Left lung (tissue), 14 donors: ENCODE data around the gene STMN1. TPM values are rescaled to one million over a fixed set of nuclear protein-coding genes. Genes with fewer than 3 reads are reported as not detected.
A peak's percentile ranks its signal among the peaks of the same experiment; 100 is the strongest.

Experiments
- ATAC-seq: fragments of 200-7000 bp; cut with Tn5 transposase; one replicate; pipeline ENCODE4 v1.9.1; 2020; ENCODE audit warnings: moderate library complexity
- DNase-seq, 4 donors: peaks; one replicate each; pipeline ENCODE4 v3.0.0-alpha.2; 2013 to 2020
- H3K27ac ChIP-seq, 2 donors: fragments of 200-600 bp; sonication (generic) in 1 of 2; one replicate each; pipeline versions ENCODE4 v1.5.0 to v1.8.0; 2020 to 2021
- H3K27me3 ChIP-seq, 2 donors: fragments of 200-600 bp; sonication (generic) in 1 of 2; one replicate each; pipeline versions ENCODE4 v1.5.0 to v1.8.0; 2020 to 2021
- H3K36me3 ChIP-seq, 2 donors: fragments of 200-600 bp; sonication (generic) in 1 of 2; one replicate each; pipeline versions ENCODE4 v1.5.0 to v1.8.0; 2020 to 2021
- H3K4me1 ChIP-seq, 2 donors: fragments of 200-600 bp; one replicate each; pipeline ENCODE4 v1.8.0; 2021
- H3K4me3 ChIP-seq, 2 donors: fragments of 200-600 bp; sonication (generic) in 1 of 2; one replicate each; pipeline versions ENCODE4 v1.5.0 to v1.8.0; 2020 to 2021; ENCODE audit warnings: mild to moderate bottlenecking in 1 of 2
- H3K9me3 ChIP-seq, 2 donors: fragments of 200-600 bp; sonication (generic) in 1 of 2; one replicate each; pipeline versions ENCODE4 v1.5.0 to v1.8.0; 2020 to 2021
- CTCF ChIP-seq, 2 donors: fragments of 200-600 bp; sonication (generic) in 1 of 2; IDR thresholded peaks; one replicate each; pipeline versions ENCODE4 v1.5.0 to v1.8.0; 2021; ENCODE audit warnings: antibody characterized with exemption in 2 of 2
- intact Hi-C, 2 donors: fragments of 100-400 bp; cut with DNase I; formaldehyde crosslinking; loops; one replicate each; pipeline versions ENCODE4 v1.11.2 to v1.14.2; 2022
- long read RNA-seq, 12 donors: library from polyadenylated mRNA in 2 of 12; unstranded in 2 of 12; transcript quantifications; one replicate each; pipeline ENCODE4 v2.0.0 and lab custom pipeline, GENCODE V29; 2019 to 2026
- polyA plus RNA-seq, 6 donors: library from polyadenylated mRNA; unstranded; fragments of 120-200 nt; gene quantifications; one replicate each; pipeline ENCODE4 v1.2.1, GENCODE V29; 2013; ENCODE audit not compliant: insufficient read length in 6 of 6
- total RNA-seq, 2 donors: library from RNA; stranded (reverse); fragmentation: NEBNext Ultra II Directional; extraction: Animal tissue kit (Norgen Biotek cat#: 25700); gene quantifications; one replicate each; pipeline ENCODE4 v1.2.1, GENCODE V29; 2021
- donor health status: DM: no; HTN: yes; CAD: no.
- donor health status: DM: no; HTN: no; CAD: no.

Gene STMN1
- 100 to 1,000 TPM in 1 of 2 donors, 10 to 100 TPM in 1; 50.7 to 126 TPM for total RNA-seq
- polyA plus RNA-seq = 1,000 to 10,000 TPM in 3 of 6 donors, 100 to 1,000 TPM in 3; 824 to 1,392 (median 1,010) TPM
- long read RNA-seq, donor 1, transcript STMN1-206 (5 exons, 1,504 nt) = major isoform, 324 of 573 reads
- long read RNA-seq, donor 1, partial matches to known transcripts = 234 of 573 reads
- long read RNA-seq, donor 1, other reads (novel, unspliced or antisense) = 11 of 573 reads
- long read RNA-seq, donor 2, transcript STMN1-206 (5 exons, 1,504 nt) = major isoform, 292 of 570 reads
- long read RNA-seq, donor 2, partial matches to known transcripts = 267 of 570 reads
- long read RNA-seq, donor 2, other reads (novel, unspliced or antisense) = 6 of 570 reads
- long read RNA-seq, donor 3, transcript STMN1-206 (5 exons, 1,504 nt) = major isoform, 257 of 412 reads
- long read RNA-seq, donor 3, partial matches to known transcripts = 141 of 412 reads
- long read RNA-seq, donor 3, other reads (novel, unspliced or antisense) = 11 of 412 reads
- long read RNA-seq, donor 4, transcript STMN1-206 (5 exons, 1,504 nt) = major isoform, 105 of 127 reads
- long read RNA-seq, donor 4, partial matches to known transcripts = 20 of 127 reads
- long read RNA-seq, donor 4, other reads (novel, unspliced or antisense) = 2 of 127 reads
- long read RNA-seq, donor 5, transcript STMN1-206 (5 exons, 1,504 nt) = major isoform, 175 of 392 reads
- long read RNA-seq, donor 5, partial matches to known transcripts = 205 of 392 reads
- long read RNA-seq, donor 5, other reads (novel, unspliced or antisense) = 10 of 392 reads
- long read RNA-seq, donor 6, transcript STMN1-206 (5 exons, 1,504 nt) = major isoform, 374 of 694 reads
- long read RNA-seq, donor 6, partial matches to known transcripts = 311 of 694 reads
- long read RNA-seq, donor 6, other reads (novel, unspliced or antisense) = 5 of 694 reads
- long read RNA-seq, donor 7, transcript STMN1-206 (5 exons, 1,504 nt) = major isoform, 92 of 176 reads
- long read RNA-seq, donor 7, partial matches to known transcripts = 81 of 176 reads
- long read RNA-seq, donor 7, other reads (novel, unspliced or antisense) = 0 of 176 reads
- long read RNA-seq, donor 8, transcript STMN1-206 (5 exons, 1,504 nt) = major isoform, 91 of 141 reads
- long read RNA-seq, donor 8, partial matches to known transcripts = 48 of 141 reads
- long read RNA-seq, donor 8, other reads (novel, unspliced or antisense) = 0 of 141 reads
- long read RNA-seq, donor 9, partial matches to known transcripts = 6 of 8 reads
- long read RNA-seq, donor 9, other reads (novel, unspliced or antisense) = 0 of 8 reads
- long read RNA-seq, donor 10, transcript STMN1-206 (5 exons, 1,504 nt) = major isoform, 29 of 36 reads
- long read RNA-seq, donor 10, partial matches to known transcripts = 7 of 36 reads
- long read RNA-seq, donor 10, other reads (novel, unspliced or antisense) = 0 of 36 reads
- long read RNA-seq, donor 11, transcript STMN1-206 (5 exons, 1,504 nt) = major isoform, 345 of 578 reads
- long read RNA-seq, donor 11, partial matches to known transcripts = 209 of 578 reads
- long read RNA-seq, donor 11, other reads (novel, unspliced or antisense) = 19 of 578 reads
- long read RNA-seq, donor 12, transcript STMN1-206 (5 exons, 1,504 nt) = major isoform, 174 of 300 reads
- long read RNA-seq, donor 12, partial matches to known transcripts = 124 of 300 reads
- long read RNA-seq, donor 12, other reads (novel, unspliced or antisense) = 0 of 300 reads

GRCh38 chr1:25905680-25906643, at the start of gene STMN1:
STMN1 (minus strand) TSS chr1:25906419; CDS start chr1:25904676, 1,743 bp downstream.
- Histone ChIP-seq H3K27me3 (peaks cover 0 to 9% of the 10 kb centered on the region in 2 donors), H3K4me1 (peaks cover 0 to 28% of the 10 kb centered on the region in 2 donors), H3K9me3 (no peaks in the 10 kb centered on the region), H3K27ac (peak within 1 kb of the TSS; percentile 78 to 84), H3K36me3 (peaks cover 0 to 7% of the 10 kb centered on the region in 2 donors), H3K4me3 (peak within 1 kb of the TSS; percentile 82 to 83)
- TF ChIP-seq CTCF (IDR thresholded peaks at IDR 0.05) = no peak
- peak; percentile 91 to 97 (median 91) for DNase-seq
- intact Hi-C loops = no loop called here
- peak; percentile 90 for ATAC-seq

GRCh38 chr1:25955553-25955952, 49.3 kb upstream of the STMN1 start:
- ATAC-seq = no peak
- intact Hi-C loops = no loop called here
- H3K36me3 ChIP-seq = peaks cover 0 to 26% of the 10 kb centered on the region in 2 donors

GRCh38 chr1:25954282-25954938, 48.2 kb upstream of the STMN1 start:
- ATAC-seq = no peak
- TF ChIP-seq CTCF (IDR thresholded peaks at IDR 0.05) = no peak
- no peak for DNase-seq

More at GRCh38 chr1:25955553-25955952, 49.3 kb upstream of the STMN1 start:
- H3K9me3 ChIP-seq = peaks cover 0 to 6% of the 10 kb centered on the region in 2 donors
- no peak for TF ChIP-seq CTCF (IDR thresholded peaks at IDR 0.05)
- H3K4me3 ChIP-seq = no peak overlapping the region
- no peak for DNase-seq
- no peaks in the 10 kb centered on the region for H3K27me3 ChIP-seq
- H3K27ac ChIP-seq = no peak overlapping the region
- H3K4me1 ChIP-seq = no peaks in the 10 kb centered on the region

More at GRCh38 chr1:25954282-25954938, 48.2 kb upstream of the STMN1 start:
- intact Hi-C loops = no loop called here
- no peak overlapping the region for H3K27ac ChIP-seq
- H3K9me3 ChIP-seq = peaks cover 0 to 6% of the 10 kb centered on the region in 2 donors
- H3K4me1 ChIP-seq = no peaks in the 10 kb centered on the region
- no peaks in the 10 kb centered on the region for H3K27me3 ChIP-seq
- peaks cover 0 to 14% of the 10 kb centered on the region in 2 donors for H3K36me3 ChIP-seq
- H3K4me3 ChIP-seq = no peak overlapping the region
